Nucleus accumbens (tissue), 56 donors: Measurements from ENCODE around the gene PCK1.

Experiments used
- DNase-seq, 56 donors: peaks; one replicate each; lab custom pipeline; 2025; lab: John Stamatoyannopoulos, UW

The PCK1 gene

DNA sequence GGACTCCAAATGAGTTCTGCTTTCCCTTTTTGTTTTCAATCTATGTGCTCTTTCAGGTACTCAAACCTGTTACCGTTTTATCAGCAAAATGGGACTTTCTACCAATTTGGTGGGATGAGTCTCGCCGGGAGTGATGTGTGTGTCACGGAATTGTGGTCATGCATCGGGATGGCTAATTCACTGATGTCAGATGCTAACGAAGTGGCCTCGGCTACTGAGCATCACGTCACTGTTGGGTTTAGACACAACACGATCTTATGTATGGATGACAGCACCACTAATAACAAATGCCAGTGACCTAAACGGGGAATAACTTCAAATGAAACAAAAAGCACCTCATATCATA, 1.6 kb upstream of the PCK1 start:
- DNase-seq = no peak

DNA sequence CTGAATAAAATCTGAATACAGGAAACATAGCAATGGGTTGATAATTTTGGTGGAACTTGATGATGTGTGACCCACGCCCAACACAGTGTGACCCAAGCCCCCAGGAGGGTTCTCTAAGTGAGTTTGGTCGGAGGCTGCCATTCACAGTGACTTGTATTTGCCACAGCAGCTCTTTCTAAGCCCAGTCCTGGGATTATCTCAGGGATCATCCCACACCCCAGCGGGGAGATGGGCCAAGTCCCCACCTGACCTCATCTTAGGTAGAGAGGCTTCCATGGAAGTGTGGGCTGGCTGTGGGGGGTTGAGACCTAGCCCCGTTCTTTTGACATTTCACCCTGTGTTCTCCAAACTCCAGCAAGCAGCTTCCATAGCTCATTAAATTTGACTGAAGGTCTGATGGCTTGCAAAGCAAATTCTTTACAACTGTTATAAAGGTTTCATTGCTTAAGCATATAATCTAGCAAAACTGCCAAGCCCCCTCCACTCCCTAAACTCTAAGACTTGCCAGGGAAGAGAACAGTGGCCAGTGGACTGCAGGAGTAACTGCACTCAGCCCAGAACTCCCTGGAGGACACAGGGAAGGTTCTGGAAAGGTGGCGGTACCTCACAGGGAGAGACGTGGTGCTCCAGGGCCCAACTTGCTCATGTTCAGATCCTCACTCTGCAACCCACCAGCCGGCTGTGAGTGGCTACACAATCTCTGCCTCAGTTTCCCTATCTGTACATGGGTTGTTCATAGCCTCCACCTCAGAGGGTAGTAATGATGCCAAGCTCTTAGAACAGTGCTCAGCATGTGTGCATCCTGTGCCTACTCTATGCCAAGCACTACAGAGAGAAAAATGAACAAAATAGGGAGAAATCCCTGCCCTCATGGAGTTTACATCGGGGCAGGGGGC, 1.0 kb upstream of the PCK1 start:
- no peak for DNase-seq

DNA sequence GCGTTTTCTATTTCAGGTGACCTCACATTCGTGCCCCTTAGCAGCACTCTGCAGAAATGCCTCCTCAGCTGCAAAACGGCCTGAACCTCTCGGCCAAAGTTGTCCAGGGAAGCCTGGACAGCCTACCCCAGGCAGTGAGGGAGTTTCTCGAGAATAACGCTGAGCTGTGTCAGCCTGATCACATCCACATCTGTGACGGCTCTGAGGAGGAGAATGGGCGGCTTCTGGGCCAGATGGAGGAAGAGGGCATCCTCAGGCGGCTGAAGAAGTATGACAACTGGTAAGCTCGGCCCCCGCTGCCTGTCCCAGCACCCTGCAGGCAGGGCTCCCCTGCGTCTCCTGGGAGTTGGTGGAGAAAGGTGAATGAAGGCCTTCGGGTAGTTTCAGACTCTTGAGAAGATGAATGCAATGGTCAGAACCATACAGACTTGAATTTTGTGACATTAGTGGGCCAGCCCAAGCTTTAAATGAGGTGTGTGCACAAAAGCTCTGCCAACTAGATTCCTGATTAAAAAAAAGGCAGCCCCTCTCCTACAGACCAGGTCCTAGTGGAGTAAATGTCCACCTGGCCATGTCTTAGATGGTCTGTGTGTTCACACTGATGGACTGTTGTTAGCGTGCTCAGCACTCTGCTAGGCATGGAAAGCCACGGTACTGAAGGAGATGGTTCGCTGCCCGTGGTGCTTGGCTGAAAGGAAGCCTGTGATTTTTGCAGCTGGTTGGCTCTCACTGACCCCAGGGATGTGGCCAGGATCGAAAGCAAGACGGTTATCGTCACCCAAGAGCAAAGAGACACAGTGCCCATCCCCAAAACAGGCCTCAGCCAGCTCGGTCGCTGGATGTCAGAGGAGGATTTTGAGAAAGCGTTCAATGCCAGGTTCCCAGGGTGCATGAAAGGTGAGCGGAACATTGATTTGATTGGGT, 708 bp downstream of the PCK1 start:
- DNase-seq = no peak

DNA sequence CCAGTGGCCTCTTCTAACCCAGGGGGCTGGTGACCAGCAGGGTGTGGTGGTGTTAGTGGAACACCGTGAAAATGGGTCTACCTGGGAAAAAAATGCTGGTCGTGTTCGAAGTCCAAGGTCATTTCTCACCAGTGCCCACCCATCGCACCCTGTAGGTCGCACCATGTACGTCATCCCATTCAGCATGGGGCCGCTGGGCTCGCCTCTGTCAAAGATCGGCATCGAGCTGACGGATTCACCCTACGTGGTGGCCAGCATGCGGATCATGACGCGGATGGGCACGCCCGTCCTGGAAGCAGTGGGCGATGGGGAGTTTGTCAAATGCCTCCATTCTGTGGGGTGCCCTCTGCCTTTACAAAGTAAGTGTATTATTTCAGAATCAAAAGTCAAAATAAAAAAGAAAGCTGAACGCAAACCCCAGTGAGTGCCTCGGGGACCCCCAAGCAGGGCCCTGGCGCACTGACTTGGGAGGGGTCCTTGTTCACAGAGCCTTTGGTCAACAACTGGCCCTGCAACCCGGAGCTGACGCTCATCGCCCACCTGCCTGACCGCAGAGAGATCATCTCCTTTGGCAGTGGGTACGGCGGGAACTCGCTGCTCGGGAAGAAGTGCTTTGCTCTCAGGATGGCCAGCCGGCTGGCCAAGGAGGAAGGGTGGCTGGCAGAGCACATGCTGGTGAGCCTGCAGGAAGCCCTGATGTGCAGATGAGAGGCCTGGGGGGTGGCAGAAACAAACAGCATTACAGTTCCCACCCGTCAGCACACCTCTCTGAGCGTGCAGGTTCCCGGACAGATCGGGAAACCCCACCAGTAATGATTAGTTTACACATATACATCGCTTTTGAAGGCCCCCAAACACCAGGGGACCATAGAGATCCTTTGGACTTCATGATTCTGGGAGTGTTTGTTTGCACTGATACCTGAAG, 1.9 kb downstream of the PCK1 start:
- DNase-seq = no peak

DNA sequence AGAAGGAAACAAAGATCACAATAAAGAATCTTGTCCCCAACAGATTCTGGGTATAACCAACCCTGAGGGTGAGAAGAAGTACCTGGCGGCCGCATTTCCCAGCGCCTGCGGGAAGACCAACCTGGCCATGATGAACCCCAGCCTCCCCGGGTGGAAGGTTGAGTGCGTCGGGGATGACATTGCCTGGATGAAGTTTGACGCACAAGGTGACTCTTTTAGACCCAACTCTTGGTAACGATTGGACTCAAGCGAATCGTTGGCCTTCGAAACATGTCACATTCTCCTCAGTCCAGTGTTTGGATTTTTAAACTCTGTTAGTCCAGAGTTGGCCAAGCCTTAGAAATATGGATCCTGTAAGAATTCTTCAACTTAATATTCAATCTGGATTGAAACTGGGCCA, 2.6 kb downstream of the PCK1 start:
- DNase-seq = no peak

DNA sequence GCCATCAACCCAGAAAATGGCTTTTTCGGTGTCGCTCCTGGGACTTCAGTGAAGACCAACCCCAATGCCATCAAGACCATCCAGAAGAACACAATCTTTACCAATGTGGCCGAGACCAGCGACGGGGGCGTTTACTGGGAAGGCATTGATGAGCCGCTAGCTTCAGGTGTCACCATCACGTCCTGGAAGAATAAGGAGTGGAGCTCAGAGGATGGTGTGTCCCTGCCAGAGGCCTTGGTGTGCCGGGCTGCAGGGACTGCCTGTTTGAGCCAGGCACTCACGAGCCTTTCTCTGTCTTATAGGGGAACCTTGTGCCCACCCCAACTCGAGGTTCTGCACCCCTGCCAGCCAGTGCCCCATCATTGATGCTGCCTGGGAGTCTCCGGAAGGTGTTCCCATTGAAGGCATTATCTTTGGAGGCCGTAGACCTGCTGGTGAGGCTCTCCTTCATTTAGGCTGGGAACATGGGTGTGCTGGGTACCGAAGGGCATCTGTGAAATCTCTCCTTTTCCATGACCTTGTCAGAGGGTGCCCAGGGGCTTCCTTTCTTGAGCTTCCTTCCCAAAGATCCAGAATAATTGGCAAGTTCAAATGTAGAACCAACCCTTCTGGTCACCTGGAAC, 3.4 kb downstream of the PCK1 start:
- DNase-seq = no peak

DNA sequence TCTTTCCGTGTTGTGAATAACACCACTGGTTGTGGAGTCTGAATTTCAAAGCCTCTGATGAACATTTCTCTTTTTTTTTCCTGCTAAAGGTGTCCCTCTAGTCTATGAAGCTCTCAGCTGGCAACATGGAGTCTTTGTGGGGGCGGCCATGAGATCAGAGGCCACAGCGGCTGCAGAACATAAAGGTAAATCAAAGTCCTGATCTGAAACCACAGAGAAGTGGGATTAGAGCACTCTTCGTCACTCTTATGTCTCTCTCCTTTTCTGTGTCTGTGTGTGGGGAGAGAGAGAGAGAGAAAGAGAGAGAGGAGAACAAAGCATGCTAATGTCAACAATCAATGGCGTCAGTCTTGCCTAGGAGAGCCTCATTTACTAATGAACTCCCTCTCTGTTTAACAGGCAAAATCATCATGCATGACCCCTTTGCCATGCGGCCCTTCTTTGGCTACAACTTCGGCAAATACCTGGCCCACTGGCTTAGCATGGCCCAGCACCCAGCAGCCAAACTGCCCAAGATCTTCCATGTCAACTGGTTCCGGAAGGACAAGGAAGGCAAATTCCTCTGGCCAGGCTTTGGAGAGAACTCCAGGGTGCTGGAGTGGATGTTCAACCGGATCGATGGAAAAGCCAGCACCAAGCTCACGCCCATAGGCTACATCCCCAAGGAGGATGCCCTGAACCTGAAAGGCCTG, 4.2 kb downstream of the PCK1 start:
- no peak for DNase-seq

DNA sequence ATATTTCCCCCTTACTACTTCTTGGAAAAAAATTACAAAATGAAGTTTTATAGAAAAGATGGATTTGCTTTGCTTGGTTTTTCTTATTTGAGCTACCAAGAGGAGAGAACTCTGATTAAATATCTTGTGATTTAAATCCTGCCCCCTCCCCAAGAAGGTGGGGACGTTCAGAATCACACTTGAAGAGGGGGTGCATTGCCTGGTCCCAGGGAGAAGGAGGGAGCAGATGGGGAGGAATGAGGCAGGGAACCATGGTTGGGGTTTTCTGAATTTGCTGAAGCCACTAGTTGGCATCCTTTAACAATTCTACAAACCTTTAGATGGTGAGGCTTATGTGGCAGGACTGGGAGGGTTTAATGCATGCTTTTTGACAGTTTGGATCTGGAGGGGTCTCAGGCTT, 5.5 kb downstream of the PCK1 start:
- no peak for DNase-seq

DNA sequence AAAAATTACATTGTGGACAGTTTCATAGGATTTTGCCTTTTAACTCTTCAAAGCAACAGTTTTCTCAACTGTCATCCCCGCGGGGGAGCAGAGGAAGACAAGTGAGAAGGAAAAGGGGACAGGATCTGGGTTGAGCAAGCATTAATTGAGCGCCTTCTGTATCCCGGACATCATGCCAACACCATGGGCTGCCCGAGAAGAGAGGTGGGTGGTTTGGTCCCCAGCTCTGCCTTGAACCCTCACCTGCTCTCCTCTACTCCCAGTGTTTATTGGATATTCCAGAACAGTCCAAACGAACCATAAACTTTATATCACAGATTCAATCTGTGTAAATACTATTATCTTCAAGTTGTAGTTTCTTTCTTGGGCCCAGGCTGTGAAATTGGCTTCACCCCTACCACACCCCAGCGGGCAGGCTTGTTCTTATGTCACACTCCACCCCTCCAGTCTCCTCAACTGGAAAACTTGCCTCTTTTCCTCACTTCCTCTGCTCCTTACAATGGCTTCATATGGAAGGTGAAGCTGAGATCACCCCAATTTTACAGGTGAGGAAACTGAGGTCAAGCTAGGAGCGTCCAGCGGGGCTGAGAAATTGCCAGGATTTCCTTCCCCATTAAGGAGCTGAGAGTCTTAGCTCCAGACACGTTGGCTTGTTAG, 6.0 kb downstream of the PCK1 start:
- no peak for DNase-seq

DNA sequence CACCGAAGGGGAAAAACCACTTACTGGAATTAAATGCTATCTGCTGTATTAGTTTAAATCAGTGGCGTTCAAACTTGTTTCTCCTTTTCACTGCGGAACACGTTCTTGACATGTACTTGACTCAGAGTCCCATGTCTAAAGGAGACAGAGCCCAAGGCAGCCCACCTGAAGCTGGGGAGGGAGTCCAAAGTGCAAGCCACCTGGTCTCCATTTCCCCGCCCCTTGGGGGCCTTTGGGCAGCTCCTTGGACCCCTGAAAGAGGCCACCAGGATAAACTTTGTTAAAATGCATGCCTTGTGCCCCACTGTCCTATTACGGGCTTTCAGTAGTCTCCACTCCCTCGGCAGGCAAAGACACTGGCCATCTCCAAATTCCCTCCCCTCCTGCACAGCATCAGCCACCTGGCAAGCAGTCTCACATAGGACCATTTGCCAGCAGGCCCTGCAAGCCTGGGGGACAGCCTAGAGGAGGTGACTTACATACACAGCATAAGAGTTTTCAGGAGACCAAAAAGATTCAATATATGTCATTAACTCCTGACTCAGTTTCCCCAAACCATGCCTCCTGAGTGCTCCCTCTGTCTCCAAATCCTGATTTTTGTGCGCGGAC, 6.7 kb downstream of the PCK1 start:
- DNase-seq = no peak

DNA sequence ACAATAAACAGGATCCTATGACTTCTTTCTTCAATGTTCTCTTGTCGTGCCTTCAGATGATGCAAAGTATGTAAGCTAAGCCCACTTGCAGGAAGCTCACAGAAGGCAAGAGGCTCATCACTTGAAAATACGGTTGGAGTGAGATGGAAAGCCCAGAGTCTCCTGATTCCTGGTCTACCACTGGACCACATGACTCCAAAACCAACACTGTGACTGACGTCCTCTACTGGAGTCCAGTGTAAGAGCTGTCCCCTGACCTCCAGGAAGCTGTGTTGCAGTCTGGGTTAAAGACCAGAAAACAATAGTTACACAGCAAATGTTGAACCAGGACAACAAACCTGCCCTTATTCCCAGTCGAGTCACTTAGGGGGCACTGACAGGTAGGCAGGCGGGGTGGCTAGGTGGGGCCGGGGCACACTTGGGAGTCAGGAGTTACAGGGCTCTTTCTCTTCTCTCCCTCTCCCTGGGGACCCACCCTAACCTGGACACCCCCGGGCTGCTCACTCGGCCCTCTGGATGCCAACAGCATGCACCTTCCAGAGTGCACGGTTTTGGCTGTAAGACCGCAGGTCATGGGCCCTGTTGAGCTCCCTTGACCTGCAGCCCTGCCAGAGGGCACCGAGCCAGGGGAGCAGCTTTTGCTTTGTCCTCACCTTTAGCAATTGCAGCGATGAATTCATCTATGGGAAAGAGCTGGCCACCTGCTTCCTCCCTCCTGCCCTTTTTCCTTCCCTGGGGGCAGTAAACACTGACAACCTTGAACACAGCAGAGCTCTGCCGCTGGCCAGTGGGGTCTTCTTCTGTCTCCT, 7.4 kb downstream of the PCK1 start:
- DNase-seq = no peak

DNA sequence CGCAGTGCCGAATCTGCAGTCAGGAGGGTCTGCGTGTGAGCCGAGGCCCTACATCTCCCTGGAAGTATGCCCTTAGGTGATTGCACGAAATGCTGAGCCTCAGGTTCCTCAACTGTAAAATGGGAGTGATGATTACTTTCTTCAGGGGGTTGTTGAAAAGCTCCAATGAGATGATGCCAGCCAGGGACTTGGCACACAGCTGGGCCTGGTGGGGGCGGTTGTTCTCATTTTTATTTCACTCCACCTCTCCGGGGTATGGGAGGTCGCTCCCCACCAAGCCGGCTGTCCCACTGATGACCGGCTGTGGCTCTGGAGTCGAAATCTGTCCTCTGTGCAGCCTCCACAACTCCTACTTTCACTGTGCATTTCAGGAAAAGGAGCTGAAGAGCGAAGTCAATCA, 8.1 kb downstream of the PCK1 start:
- no peak for DNase-seq

DNA sequence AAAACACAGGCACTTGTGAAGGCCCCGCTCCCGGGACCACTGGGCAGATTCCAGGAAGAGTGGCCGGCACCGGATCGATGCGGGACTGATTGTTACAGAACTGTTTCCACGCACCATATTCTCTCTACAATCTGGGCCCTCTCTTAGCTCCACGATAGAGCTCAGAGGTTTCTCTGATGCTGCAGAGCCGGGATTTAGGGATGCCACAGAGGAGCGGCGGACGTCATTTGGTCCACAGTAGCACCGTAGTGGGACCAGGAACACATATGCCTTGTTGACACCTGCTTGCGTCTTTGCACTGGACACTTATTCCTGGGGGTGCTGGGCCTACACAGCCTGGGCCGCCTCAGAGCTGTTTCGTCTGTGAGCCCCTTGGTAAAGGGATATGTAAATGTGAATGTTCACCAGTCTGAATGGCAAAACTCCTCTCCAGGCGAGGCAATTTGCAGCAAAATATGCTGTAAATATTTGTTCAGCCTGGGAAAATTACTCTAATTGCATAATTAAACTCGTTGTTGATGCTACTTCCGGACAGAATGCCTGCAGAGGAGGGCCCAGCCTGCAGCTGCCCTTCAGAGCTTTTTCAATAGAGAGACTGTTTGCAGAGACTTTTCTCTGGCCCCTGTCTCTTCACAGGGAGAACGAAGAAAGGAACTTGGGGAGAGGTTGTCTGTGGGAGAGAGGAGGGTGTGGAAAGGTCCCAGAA, 9.4 kb downstream of the PCK1 start:
- DNase-seq = peak in 1 of 56 donors; percentile 4

DNA sequence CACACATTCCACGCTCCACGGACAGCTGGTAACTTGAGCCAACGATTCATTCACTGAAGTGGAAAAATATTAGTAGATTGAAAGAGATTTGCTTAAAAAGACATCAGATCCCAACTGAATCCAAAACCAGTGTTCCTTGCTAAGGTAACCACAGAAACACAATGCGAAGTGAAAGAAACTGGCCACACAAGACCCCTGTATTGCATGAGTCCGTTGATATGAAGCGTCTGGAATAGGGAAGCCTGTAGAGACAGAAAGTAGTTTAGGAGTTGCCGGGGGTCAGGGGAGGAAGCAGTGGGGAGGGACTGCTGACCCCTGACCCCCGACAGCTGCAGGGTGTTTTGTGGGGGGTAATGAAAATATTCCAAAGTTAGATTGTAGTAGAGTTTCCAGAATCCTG, 10.0 kb downstream of the PCK1 start:
- no peak for DNase-seq

DNA sequence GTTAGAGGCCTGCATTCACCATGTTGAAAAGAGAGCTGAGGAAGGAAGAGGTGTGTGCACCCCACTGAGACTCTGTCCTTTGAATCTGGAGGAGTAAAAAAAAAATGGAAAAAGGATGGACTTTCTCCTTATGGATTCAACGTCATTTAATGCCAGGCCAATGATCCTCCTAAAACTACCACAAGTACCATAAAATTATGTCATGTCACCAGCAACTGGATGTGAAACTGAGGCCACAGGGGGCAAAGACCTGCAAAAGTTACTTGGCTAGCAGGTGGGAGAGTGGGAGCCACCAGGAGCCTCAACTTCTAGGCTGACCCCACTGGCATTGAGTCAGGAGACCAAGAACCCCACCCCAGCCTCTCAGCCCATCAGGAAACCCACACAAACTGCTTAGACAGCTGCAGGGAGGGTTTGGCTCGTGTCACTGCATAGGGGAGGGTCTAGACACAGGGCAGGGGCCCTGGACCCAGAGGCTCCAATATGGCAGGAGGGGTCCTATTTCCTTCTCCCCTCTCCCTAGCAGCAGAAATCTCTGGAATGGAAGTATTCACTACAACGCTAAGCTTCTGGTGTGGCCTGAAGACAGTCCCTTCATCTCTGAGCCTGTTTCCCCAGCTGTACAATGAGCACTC, 11.0 kb downstream of the PCK1 start:
- no peak for DNase-seq

DNA sequence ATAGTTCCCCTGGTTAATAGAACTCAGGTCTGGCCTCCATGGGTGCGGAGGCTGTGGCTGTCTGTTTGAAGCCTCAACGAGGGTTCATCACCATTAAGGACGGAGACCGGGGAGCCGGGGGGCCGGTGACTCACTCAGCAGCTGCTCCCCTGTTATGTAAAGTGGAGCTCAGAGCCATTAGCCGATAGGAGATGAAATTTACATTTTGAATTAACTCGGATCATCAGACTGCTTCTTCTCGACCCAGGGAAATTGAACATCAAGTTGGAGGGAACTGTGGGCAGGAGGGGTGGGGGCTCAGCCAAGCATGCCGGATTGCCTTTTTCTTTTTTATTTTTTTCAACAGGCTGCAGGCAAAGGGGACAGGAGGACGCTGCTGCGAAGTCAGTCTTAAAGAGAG, 12.3 kb downstream of the PCK1 start:
- DNase-seq = no peak

DNA sequence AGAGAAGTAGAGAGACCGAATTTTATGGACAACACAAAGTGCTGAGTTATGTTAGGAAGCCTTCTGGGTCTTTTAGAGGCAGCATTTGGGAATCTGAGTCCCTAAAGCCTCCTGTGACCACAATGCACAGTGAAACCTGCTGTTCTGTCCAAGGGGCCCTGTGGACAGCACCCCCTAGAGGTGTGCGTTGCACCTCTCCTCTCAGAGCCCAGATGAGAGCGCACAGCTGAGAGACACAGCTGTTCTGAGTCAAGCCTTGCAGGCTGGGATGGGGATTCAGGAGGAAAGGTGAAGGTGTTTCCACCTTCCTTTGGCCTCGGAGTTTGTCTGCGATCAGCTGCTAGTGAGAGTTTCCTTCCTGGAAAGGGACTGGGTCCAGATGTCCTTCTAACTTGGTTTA, 13.0 kb downstream of the PCK1 start:
- no peak for DNase-seq
